Tibial nerve (tissue), 4 donors: ENCODE measurements around the gene SUCLG2.

ENCODE experiments used
- EP300 ChIP-seq, 2 donors: sonication (generic); formaldehyde crosslinking; IDR thresholded peaks; one replicate each; pipeline ENCODE4 v1.6.1; 2017; ENCODE audit warnings: antibody characterized with exemption in 2 of 2, mild to moderate bottlenecking in 1 of 2
- POLR2A ChIP-seq, 2 donors: fragments of 450-650 bp; IDR thresholded peaks; one replicate each; pipeline ENCODE4 v1.6.1; 2017; ENCODE audit warnings: antibody characterized with exemption in 2 of 2, mild to moderate bottlenecking in 2 of 2, moderate library complexity in 2 of 2
- TF ChIP-seq, protein P1 (sequence below), 5 experiments: fragments of 200-600 bp in 3 of 5; fragments of 450-650 bp in 2 of 5; sonication (generic) in 3 of 5; IDR thresholded peaks; one replicate each; pipeline ENCODE4 v1.5.1; 2016 to 2019; ENCODE audit warnings: antibody characterized with exemption in 5 of 5, mild to moderate bottlenecking in 3 of 5, moderate library complexity in 2 of 5

DNA sequence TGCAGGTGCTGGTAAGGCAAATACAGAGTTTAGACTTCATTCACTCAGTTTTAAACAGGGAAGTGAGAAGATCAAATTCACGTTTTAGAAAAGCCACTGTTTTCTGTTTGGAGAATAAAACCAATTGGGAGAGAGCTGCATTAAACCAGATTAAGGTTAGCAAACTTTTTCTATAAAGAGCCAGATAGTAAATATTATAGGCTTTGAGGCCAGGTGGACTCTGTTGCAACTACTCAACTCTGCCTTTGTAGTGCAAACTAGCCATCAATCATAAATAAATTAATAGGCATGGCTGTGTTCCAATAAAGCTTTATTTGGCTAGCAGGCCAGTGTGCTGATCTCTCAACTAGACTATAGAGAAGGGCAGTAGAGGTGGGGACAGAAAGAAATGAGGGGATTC is 33.5 kb downstream of the SUCLG2 start:
- TF ChIP-seq, protein P1, sequence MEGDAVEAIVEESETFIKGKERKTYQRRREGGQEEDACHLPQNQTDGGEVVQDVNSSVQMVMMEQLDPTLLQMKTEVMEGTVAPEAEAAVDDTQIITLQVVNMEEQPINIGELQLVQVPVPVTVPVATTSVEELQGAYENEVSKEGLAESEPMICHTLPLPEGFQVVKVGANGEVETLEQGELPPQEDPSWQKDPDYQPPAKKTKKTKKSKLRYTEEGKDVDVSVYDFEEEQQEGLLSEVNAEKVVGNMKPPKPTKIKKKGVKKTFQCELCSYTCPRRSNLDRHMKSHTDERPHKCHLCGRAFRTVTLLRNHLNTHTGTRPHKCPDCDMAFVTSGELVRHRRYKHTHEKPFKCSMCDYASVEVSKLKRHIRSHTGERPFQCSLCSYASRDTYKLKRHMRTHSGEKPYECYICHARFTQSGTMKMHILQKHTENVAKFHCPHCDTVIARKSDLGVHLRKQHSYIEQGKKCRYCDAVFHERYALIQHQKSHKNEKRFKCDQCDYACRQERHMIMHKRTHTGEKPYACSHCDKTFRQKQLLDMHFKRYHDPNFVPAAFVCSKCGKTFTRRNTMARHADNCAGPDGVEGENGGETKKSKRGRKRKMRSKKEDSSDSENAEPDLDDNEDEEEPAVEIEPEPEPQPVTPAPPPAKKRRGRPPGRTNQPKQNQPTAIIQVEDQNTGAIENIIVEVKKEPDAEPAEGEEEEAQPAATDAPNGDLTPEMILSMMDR (IDR thresholded peaks at IDR 0.05): no peak
- TF ChIP-seq POLR2A (IDR thresholded peaks at IDR 0.05) (no peak), EP300 (IDR thresholded peaks at IDR 0.05) (no peak)
